Measurements from ENCODE around the gene CAMK2B.

- TF ChIP-seq CTCF (IDR thresholded peaks at IDR 0.05) (no peak), EP300 (IDR thresholded peaks at IDR 0.05) (no peak)
These were observed 74.1 kb downstream of the CAMK2B start for GRCh38 chr7:44251269-44251668.

Measured in sigmoid colon (tissue), 4 donors.